Measurements from ENCODE around the gene DRGX.

The DRGX gene

GRCh38 chr10:49361735-49362568, 33.9 kb downstream of the DRGX start:
- no peak for DNase-seq (ENCODE audit: low spot score)

- DNase-seq (ENCODE audit: low spot score): no peak
Observed at GRCh38 chr10:49361178-49361554, 34.7 kb downstream of the DRGX start.

- DNase-seq (ENCODE audit: low spot score): no peak
Observed at GRCh38 chr10:49360271-49361177, 35.4 kb downstream of the DRGX start.

DNA sequence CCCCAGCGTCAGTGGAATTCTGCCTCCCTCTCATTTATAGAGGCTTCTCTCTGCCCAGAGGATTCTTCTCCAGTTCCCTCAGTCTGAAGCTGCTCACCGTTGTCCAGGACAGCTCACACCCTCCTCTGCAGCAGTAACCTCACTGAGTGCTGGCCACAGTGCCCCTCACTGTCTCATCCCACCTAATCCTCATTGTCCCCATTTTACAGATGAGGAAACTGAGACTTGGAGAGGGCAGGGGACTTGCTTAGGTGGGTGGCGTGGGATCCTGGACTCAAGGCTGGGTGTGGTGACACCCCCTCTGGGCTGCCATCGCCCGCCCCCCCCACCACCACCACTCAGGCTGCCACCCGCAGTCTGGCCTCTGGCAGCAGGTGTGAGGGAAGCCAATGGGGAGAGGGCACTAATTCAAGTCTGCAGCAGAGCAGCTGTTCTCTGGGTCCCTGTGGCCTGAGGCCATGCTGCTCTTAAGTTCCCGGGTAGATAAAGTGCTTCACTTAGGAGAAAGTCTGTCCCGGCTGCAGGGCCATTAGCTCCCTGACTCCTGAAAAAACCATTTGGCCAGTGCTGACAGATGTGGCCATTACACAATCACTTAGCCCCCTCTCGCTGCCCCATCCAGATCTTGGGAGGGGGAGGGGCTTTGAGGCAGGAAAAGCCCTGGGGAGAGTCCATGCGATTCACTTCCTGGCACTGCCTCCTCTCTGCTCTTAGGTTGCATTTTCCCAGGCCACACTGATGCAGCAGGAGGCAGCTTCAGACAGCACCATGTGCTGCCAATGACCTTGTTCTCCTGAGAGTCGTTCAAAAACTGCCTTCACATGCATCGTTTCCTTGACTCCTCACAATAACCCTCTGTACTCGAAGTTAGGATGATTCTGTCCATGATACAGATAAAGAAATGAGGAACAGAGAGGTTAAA, 36.3 kb downstream of the DRGX start:
- no peak for DNase-seq (ENCODE audit: low spot score)

DNA sequence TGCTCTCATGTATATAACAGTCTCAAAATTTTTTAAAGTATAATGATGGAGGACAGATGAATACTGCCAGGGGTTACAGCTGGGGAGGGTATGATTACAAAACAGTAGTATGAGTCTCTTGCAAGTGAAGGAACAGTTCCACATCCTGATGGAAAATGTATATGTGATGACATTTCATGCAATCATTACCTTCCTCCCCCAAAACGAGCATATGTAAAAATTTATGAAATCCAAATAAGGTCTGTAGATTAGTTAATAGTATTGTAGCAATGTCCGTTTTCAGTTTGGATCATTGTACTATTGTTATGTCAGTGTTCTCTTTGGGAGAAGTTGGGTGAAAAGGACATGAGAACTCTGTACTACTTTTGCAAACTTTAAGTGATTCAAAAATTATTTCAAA, 38.0 kb downstream of the DRGX start:
- no peak for DNase-seq (ENCODE audit: low spot score)

DNA sequence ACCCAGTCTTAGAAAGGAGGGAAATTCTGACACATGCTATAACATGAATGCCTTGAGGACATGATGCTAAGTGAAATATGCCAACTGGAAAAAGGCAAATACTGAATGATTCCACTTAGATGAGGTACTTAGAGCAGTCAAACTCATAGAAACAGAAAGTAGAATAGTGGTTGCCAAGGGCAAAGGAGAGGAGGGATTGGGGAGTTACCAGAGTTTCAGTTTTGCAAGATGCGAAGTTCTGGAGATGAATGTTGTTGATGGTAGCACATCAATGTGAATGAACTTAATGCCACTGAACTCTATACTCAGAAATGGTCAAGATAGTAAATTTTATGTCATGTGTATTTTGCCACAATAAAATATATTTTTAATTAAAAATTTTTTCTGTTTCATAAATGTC, 38.9 kb downstream of the DRGX start:
- no peak for DNase-seq (ENCODE audit: low spot score)

GRCh38 chr10:49356181-49356580, 39.7 kb downstream of the DRGX start:
- no peak for DNase-seq (ENCODE audit: low spot score)

- DNase-seq (ENCODE audit: low spot score): no peak
Observed at GRCh38 chr10:49355221-49355620, 40.7 kb downstream of the DRGX start.

GRCh38 chr10:49354593-49354992, 41.3 kb downstream of the DRGX start:
- no peak for DNase-seq (ENCODE audit: low spot score)

DNA sequence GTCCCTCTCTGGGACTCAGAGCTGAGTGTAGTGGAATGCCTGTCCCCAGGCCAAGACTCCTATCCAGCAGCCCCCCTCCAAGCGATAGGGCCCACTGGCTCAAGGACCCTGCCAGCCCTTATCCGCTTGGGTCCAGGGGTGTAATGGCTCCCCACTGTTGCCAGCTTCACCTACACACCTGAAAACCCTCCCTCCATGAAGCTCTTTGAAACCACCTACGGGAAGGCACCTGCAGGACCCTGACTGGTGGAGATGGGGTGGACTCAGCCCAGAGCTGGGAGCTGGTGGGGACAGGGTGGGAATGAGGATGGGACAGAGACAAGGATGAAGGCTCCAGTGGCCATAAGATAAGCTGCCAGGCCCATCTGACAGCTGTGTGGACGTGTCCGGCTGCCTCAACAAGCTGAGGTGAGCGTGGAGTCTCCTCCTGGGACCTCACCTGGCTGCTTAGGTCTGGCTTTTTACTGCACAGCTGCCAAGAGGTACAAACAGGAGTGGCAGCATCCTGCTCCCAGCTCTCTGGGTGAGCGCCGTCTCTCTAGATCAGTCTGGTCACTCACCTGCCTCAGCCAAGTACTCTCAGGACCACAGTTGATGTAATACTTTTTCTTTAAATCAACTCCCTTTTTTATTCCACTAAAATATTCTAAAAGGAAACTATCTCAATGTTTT, 41.9 kb downstream of the DRGX start:
- no peak for DNase-seq (ENCODE audit: low spot score)

DNA sequence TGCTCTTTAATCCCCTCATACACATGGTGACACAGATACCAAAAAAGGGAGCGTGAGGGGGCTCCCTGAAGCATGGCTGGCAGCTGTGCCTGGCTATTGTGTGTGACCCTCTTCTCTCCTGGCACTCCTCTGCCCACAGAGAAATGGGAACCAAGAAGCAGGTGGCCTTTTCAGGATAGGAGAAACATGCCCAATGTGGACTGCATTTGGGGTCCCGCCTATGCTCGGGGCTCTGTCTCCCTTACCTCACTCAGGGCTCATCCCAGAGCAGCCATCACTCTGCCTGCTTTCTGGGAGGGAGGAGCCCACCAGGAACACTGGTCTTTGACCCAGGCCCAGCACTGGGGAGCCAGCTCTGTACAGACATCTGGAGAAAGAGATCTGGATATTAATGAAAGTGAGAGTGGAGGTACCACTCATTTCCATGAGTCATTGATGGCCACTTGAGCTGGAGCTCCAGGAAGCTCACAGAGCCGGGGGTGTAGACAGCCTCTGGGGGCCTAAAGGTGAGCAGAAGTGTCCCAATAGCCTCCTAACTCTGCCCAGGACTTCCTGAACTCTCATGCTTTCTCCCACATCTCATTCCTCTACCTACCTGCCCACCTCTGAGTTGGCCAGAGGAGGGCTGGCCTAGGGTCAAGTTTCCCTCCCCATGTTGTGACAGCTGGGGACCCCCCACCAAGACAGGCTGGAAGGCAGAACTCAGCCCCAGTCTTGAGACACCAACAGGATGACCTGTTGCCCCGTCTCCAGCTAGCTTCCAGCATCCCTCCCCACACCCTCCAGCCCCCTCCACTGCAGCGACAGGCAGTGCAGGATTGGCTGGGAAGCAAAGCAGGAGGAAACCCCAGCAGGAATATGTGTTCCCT, 42.6 kb downstream of the DRGX start:
- no peak for DNase-seq (ENCODE audit: low spot score)

DNA sequence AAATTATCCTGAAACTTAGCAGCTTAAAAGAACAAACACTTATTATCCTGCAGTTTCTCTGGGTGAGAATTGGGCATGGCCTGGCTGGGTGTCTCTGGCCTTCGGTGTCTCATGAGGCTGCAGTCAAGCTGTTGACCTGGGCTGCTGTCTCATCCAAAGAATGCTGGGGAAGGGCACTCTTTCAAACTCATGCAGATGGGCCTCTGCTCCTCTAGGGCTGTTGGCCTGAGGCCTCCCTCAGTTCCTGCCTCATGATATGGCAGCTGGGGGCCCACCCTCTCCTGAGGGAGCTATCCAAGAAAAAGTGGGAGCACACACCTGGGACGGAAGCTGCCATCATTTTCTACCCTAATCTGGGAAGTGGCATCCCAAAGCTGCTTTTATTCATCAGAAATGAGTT, 43.6 kb downstream of the DRGX start:
- DNase-seq (ENCODE audit: low spot score): no peak

DNA sequence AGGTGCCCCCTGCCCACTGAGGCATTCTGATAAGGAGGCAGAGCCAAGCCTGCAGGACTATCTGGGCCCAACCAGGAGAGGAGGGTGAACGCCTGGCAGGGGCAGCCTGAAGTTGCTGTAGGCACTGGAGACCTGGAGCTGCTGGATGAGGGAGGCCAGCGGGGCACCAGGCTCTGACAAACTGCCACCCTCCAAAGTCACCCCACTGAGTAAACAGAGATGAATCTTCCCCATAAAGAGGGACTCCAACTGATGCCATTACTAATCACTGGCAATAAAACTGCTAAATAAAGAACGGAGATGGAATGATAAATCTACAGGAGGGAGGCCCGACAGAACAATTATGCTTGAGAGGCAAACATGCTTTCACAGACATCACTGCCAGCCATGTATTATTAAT, 44.2 kb downstream of the DRGX start:
- DNase-seq (ENCODE audit: low spot score): no peak

DNA sequence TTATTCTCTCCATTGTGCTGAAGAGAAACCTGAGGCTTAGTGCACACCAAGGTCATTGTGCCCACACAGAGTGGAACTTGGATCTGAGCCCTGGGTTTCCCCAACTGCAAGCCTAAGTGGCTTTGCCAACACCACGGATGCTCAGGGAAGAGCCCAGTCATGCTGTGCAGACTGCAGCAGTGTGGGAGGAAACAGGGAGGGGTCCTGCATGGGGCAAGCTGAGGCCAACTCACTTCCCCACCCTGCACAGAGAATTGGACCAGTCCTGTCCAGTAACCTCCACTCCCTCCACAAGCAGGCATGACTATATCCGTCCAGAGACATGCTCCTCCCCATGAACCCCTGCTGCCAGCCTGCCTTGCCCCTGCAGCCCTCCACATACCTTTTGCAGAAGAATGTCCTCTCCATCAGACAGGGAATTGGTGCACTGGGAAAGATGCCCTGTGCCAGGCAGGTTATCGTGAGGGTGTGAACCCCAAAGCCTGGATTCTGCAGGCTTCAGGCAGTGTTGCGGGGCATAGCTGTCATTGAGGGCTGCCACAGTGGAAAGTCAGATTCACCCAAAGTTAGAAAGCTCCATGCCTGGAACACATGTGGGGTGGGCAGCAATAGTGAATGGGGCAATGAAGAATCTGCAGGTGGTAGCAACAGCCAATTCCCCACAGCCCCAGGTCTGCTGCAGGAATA, 44.9 kb downstream of the DRGX start:
- no peak for DNase-seq (ENCODE audit: low spot score)

DNA sequence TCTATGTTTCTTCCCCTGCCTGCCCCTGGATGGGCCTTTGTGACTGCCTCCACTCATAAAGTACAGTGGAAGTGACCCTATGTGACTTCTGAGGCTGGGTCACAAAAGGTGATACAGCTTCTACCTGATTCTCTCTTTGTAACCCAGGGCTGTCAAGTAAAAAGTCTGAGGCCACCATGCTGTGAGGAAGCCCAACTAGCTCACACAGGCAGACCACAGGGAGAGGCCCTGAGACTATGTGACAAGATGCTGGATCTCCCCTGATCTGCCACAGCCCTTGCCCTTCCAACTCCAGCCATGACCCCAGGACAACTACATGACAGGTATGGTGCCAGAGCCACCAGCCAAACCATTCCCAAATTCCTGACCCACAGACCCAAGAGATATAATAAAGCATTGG, 45.8 kb downstream of the DRGX start:
- DNase-seq (ENCODE audit: low spot score): no peak

- DNase-seq (ENCODE audit: low spot score): no peak
Observed at GRCh38 chr10:49349390-49349789, 46.5 kb downstream of the DRGX start.

- no peak for DNase-seq (ENCODE audit: low spot score)
Observed at GRCh38 chr10:49348593-49348992, 47.3 kb downstream of the DRGX start.

- no peak for DNase-seq (ENCODE audit: low spot score)
Observed at GRCh38 chr10:49347827-49348226, 48.1 kb downstream of the DRGX start.

DNA sequence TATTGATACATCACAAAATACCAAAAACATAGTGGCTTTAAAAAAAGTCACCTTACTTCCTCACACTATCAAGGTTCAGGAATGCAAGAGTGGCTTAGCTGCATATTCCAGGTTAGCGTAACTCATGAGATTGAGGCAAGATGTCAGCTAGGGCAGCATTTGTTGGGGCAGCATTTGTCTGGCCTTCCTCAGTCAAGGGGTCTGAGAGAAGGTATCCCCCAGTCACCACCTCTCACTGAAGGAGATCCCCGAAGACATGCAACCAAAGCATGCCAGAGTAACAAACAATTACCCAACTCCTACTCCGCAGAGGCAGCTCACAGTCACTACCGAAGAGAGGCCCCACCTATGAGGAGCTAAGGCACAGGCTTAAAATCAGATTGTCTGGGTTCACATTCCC, 48.5 kb downstream of the DRGX start:
- DNase-seq (ENCODE audit: low spot score): no peak

DNA sequence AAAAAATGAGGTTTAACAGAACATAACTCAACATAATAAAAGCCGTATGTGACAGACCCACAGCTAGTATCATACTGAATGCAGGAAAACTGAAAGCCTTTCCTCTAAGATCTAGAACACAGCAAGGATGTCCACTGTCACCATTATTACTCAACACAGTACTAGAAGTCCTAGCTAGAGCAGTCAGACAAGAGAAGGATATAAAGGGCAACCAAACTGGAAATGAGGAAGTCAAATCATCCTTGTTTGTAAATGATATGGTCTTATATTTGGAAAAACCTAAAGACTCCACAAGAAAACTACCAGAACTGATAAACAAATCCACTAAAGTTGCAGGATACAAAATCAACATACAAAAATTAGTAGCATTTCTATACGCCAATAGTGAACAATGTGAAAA, 51.0 kb downstream of the DRGX start:
- DNase-seq (ENCODE audit: low spot score): no peak
